Fibroblast of skin of left biceps (primary cell): ENCODE results near the gene RPSA.
"Not testable (repeated sequence)": the region's sequence is repeated elsewhere in the genome, so short reads cannot be mapped to it uniquely, and the experiment has no call there.

Source experiments
- DNase-seq, 2 experiments: peaks; one replicate each; pipeline ENCODE4 v3.0.0-alpha.2; 2013; ENCODE audit warnings: low read depth in 2 of 2

Gene RPSA

GRCh38 chr3:39419742-39420315 lies 13.3 kb downstream of the RPSA start:
- no peak for DNase-seq

- no peak for DNase-seq
Observed at GRCh38 chr3:39420543-39420942, 14.0 kb downstream of the RPSA start.

GRCh38 chr3:39423436-39423970 lies 17.0 kb downstream of the RPSA start:
- no peak for DNase-seq

- no peak for DNase-seq
Observed at GRCh38 chr3:39426312-39426711, 19.8 kb downstream of the RPSA start.

GRCh38 chr3:39427506-39427905 lies 21.0 kb downstream of the RPSA start:
- no peak for DNase-seq

GRCh38 chr3:39428745-39429201 lies 22.3 kb downstream of the RPSA start:
- no peak for DNase-seq

- DNase-seq = no peak
Observed at GRCh38 chr3:39429466-39429865, 22.9 kb downstream of the RPSA start.

- DNase-seq = no peak
Observed at GRCh38 chr3:39432342-39432741, 25.8 kb downstream of the RPSA start.

GRCh38 chr3:39433642-39434041 lies 27.1 kb downstream of the RPSA start:
- DNase-seq = no peak

GRCh38 chr3:39434574-39434973 lies 28.1 kb downstream of the RPSA start:
- no peak for DNase-seq

GRCh38 chr3:39435006-39435748 lies 28.7 kb downstream of the RPSA start:
- DNase-seq = no peak

GRCh38 chr3:39438880-39439279 lies 32.4 kb downstream of the RPSA start:
- DNase-seq = no peak

- DNase-seq = no peak
Observed at GRCh38 chr3:39440316-39440715, 33.8 kb downstream of the RPSA start.

GRCh38 chr3:39443530-39443929 lies 37.0 kb downstream of the RPSA start:
- no peak for DNase-seq

GRCh38 chr3:39445927-39446326 lies 39.4 kb downstream of the RPSA start:
- DNase-seq = no peak

GRCh38 chr3:39446444-39446843 lies 39.9 kb downstream of the RPSA start:
- no peak for DNase-seq

- peak; percentile 48 to 56 for DNase-seq
Observed at GRCh38 chr3:39447637-39448483, 41.3 kb downstream of the RPSA start.

GRCh38 chr3:39448506-39449233 lies 42.1 kb downstream of the RPSA start:
- DNase-seq = no peak

- DNase-seq = no peak
Observed at GRCh38 chr3:39449796-39450195, 43.3 kb downstream of the RPSA start.

- DNase-seq = no peak
Observed at GRCh38 chr3:39453134-39453533, 46.6 kb downstream of the RPSA start.

- DNase-seq = not testable (repeated sequence)
Observed at GRCh38 chr3:39453872-39454271, 47.4 kb downstream of the RPSA start.
